SIG-M5 (cell line): ENCODE data around the gene TBC1D10B.
"Not testable (repeated sequence)": the region's sequence is repeated elsewhere in the genome, so short reads cannot be mapped to it uniquely, and the experiment has no call there.

ENCODE experiments used
- DNase-seq: peaks from one replicate; lab custom pipeline; 2025; lab: John Stamatoyannopoulos, UW

The TBC1D10B gene

DNA sequence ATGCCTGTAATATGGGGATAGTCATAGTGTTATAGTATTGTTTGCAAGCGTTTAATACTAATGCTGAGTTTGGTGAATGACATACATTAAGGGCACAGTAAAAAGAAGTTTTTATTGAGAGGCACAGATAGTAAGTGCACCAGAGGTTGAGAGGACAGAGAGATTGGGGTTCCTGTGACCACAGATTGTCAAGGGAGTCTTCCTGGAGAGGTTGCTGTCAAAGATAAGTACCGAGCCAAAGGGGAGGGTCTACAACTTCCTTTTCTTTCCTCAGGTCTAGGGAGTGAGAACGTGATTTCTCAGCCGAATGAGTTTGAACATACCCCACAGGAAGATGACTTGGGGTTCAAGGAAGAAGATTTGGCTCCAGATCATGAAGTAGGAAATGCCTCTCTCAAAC, 26.8 kb upstream of the TBC1D10B start:
- no peak for DNase-seq

GRCh38 chr16:30396627-30397026, 26.3 kb upstream of the TBC1D10B start:
- not testable (repeated sequence) for DNase-seq

GRCh38 chr16:30395992-30396585, 25.8 kb upstream of the TBC1D10B start:
- no peak for DNase-seq

GRCh38 chr16:30395155-30395991, 25.1 kb upstream of the TBC1D10B start, which contains the start of gene ZNF48:
Gene ZNF48, plus strand, starts transcription at chr16:30395420. Its CDS starts 375 bp downstream, at chr16:30395795.
- no peak for DNase-seq

DNA sequence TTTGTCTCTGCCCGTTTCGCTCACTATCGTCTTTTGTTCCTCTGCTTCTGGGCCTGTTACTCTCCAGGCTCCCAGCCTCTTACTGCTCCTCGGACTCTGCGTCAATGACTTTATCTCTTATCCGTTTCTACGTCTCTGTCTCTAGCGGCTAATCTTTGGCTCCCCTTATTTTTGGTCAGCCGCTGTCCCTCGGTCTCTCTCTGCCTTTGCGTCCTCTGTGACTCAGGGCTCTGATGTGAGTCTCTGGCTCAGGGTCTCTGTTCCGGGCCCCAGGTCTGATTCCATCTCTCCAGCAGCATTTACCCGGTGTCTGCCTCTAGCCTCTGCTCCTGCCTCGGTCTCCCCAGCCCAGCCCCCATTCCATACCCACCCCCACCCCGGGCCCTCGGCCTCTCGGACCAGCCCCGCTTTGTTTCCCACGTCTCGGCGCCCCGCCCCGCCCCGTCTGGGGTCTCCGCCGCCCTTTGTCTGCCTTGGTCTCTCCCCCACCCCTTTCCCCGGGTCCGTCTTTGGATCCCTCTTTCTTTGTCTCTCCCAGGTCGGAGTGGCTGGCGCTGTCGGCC, 24.4 kb upstream of the TBC1D10B start:
- DNase-seq: no peak

DNA sequence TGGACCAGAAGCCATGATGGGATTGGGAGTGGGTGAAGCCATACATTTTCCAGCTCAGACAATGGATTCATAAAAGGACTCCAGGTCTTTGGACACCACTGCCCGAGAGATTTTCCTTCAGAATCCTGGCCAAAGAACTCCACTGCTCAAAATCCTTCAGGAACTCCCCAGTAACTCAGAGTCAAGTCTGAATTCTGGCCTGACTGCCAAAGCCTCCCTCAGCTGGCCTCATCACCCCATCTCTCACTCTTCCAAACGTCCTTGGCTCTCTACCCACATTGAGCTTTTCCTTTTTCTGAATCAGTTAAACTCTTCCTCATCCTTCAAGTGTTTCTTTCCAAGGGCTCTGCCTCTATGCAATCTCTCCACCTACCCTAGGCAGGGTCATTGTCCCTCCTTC, 13.2 kb upstream of the TBC1D10B start:
- no peak for DNase-seq

DNA sequence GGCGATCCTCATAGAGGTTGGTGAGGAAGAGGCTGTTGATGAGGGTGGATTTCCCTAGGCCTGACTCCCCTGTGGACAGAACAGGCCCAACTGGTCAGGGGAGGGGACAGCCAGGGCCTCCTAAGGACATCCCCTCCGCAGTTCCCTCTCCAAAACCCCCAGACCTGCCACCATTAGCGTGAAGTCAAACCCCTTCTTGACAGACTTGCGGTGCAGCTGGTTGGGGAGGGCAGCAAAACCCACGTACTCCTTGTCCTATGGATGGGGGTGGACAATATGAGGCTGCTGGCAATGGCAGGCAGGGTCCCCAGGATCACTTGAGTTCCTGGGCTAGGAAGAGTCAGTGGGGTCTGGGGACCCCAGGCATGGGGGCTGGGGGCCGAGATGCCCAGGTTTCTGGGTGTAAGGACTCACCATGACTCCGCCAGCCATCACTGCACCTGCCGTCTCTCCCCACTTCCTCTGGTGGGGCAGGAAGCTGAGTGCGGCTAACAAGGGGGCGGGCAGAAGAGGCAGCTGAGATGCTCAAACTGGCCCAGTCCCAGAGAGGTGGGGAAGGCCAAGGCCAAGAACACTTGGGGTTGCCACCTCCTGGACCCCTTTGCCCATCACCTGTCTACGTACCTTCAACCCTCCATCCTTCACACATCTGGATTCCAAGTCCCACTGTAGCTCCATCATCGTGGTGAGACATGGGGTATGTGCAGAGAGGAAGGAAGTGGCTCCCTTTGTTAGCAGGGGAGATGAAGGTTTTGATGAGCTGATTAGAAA, 12.0 kb upstream of the TBC1D10B start, which contains the start of gene SEPTIN1:
TSS of gene SEPTIN1 (minus strand) at position 451 of the 771 bp plus-strand sequence. CDS start at position 432, 19 bp downstream.
- DNase-seq: no peak

DNA sequence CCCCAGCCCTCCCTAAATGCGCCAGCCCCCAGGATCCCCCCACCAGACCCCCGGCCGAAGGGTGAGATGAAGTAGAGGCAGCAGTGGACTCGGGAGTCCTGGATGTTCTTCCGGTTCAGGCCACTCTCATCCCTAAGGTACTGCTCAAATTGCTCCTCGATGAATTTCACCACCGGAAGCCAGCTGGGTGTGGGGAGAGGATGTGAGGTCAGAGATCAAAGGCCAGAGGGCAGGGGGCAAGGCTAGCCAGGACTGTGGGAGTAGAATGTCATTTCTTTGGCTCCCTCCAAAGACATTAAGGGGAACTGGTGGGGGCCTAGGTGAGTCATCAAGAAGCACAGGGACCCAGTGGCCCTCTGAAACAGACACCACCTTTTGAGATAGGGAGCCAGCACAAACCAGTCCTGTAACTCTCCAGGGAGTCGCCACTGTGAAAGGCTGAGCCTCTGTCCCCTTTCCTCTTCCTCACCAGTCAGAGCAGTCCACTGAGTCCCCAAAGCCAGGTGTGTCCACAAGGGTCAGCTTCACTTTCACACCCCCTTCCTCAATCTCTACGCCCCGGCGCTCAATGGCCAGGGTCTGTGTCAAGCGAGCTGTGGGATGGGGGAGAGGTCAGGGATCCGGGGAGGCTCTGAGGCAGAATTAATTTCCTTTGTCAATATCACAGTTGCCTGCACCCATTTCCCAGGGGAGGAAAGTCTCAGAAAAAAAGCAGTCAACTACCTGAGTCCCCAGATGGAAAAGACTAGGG, 11.2 kb upstream of the TBC1D10B start:
- DNase-seq: no peak

- no peak for DNase-seq
Observed at GRCh38 chr16:30380803-30381208, 10.5 kb upstream of the TBC1D10B start.

- no peak for DNase-seq
Observed at GRCh38 chr16:30380072-30380802, 9.9 kb upstream of the TBC1D10B start.

DNA sequence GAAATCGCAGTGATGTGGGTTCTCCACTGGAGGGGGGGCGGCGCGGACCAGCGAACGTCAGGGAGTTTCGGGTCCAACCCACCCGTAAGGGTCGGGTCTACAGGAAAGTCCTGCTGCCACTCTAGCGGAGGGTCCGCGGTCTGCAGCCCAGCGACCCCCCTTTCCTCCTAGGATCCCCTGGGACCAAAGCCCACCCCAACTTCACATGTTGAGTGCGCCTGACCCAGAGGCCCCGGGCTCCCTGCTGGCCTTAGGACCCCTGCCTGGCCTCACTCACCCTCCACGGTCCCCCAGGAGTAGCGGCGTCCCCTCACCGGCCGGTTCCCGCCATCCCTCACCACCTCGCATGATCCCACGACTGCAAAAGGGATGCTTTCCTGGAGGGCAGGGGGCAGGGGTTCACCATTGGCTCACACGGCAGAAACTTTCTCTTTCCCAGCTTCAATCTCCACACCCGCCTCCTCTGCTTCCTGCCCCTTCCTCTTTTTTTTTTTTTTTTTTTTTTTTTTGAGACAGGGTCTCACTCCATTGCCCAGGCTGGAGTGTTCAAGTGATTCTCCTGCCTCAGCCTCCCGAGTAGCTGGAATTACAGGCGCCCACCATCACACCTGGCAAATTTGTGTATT, 9.0 kb upstream of the TBC1D10B start:
- DNase-seq: no peak

DNA sequence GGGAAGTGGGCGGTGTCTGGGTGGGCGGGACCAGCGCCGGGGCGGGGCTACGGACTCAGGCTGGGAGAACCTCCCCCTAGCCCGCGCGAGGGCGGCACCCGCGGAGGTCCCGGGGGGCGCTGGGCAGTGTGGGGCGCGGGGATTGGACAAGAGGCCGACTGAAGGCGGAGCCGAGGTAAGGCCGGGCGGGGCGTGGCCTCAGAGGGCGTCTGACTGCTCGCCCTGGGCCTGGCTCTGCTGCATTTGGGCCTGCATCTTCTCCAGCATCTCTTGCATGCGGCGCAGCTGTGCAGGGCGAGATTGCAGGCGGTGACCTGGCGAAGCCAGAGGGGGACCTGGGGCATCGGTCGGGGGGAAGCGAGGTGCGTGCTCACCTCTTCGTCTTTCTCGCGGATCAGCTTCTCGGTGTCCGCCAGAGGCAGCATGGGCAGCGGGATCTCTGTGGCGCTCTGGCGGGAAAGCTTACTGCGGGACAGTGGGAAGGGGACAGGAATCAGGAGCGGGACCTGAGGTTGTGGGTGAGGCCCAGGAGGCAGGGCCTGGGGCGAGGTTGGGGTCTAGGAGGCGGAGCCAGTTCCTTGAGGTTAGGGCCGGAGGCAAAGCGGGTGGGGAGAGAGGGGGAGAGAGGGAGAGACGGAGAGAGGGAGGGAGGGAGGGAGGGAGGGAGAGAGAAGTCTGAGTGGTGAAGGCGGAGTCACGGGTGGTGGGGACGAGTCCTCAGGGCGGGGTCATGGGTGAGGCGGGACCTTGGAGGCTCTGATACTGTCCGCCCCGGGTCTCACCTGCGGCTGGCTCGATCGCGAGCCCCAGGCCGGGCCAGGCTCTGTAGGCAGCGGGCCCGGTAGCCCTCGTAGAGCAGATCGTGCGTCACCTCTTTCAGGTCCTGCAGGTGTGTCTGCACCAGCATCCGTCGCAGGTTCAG, 8.2 kb upstream of the TBC1D10B start:
- DNase-seq: peak; percentile 60

DNA sequence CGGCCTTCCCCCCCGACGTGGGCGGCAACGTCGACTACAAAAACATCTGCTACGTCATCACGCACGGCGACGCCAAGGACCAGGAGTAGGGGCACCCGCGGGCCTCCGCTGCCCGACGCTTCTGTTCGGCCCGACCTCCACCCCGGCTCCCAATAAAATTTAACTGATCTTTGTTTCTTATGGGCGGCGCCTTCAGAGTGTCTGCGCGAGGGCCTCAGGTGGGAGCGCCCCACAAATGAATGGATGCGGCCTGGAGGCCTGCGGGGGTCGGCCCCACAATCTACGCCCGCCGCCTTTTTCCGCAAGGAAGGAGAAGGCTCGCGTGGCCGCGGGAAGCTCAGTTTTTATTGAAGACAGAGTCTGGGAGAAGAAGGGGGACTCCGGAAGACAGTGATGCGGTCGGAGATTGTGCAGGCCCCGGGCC, 7.5 kb upstream of the TBC1D10B start:
- DNase-seq: no peak

- no peak for DNase-seq
Observed at GRCh38 chr16:30377050-30377811, 6.9 kb upstream of the TBC1D10B start.

- no peak for DNase-seq
Observed at GRCh38 chr16:30376461-30376902, 6.2 kb upstream of the TBC1D10B start.

DNA sequence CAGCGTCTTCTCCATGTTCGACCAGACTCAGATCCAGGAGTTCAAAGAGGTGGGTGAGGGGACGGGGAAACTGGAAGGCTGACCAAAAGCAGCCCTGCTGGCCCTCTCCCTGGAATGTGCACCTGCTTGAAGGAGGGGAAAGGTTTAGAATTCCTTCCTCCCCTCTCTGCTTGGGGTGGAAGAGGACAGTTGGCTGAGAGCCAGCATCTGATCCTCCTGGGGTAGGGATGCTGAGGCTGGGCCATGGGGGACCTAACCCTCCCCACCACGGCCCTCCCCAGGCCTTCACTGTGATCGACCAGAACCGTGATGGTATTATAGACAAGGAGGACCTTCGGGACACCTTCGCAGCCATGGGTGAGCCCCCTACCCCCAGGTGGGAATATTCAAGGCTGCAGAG, 5.6 kb upstream of the TBC1D10B start:
- no peak for DNase-seq

- no peak for DNase-seq
Observed at GRCh38 chr16:30374538-30374937, 4.2 kb upstream of the TBC1D10B start, which contains the start of gene MYL11. Gene MYL11, plus strand, starts transcription at chr16:30374802. Its CDS starts 56 bp downstream, at chr16:30374858.

- DNase-seq: no peak
Observed at GRCh38 chr16:30372725-30373124, 2.4 kb upstream of the TBC1D10B start.
